Suprapubic skin (tissue), 4 donors: ENCODE data around the gene RFX3.

Experiments
- POLR2A ChIP-seq, 2 donors: fragments of 450-650 bp; IDR thresholded peaks; one replicate each; pipeline ENCODE4 v1.6.1; 2017; ENCODE audit warnings: antibody characterized with exemption in 2 of 2, mild to moderate bottlenecking in 2 of 2, moderate library complexity in 2 of 2
- POLR2AphosphoS5 ChIP-seq, 3 donors: sonication (generic); formaldehyde crosslinking; IDR thresholded peaks; one replicate each; pipeline ENCODE4 v1.6.1; 2017; ENCODE audit warnings: antibody characterized with exemption in 3 of 3
- TF ChIP-seq, protein P1 (sequence below), 2 donors: fragments of 200-600 bp in 1 of 2; fragments of 450-650 bp in 1 of 2; sonication (generic) in 1 of 2; IDR thresholded peaks; one replicate each; pipeline ENCODE4 v1.5.1; 2016 to 2019; ENCODE audit warnings: antibody characterized with exemption in 2 of 2, mild to moderate bottlenecking in 1 of 2, moderate library complexity in 1 of 2

DNA sequence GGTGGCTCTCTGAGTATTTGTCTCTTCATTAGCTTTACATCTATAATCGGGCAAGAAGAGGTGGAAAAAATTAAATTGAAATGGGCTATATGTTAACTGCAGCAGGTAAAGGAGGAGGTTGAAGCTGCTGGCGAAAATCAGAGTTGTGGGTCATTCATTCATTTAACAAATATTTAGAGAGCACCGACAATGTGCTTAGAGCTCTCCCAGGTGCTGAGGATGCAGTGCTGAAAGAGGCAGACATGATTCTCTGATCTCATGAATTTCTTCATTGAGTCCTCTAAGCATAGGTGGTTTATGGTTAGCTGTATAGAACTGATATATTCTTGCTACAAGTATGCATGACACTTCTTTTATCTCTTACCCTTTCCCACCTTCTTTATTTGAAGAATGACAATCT lies 243.4 kb downstream of the RFX3 start:
- TF ChIP-seq, protein P1, sequence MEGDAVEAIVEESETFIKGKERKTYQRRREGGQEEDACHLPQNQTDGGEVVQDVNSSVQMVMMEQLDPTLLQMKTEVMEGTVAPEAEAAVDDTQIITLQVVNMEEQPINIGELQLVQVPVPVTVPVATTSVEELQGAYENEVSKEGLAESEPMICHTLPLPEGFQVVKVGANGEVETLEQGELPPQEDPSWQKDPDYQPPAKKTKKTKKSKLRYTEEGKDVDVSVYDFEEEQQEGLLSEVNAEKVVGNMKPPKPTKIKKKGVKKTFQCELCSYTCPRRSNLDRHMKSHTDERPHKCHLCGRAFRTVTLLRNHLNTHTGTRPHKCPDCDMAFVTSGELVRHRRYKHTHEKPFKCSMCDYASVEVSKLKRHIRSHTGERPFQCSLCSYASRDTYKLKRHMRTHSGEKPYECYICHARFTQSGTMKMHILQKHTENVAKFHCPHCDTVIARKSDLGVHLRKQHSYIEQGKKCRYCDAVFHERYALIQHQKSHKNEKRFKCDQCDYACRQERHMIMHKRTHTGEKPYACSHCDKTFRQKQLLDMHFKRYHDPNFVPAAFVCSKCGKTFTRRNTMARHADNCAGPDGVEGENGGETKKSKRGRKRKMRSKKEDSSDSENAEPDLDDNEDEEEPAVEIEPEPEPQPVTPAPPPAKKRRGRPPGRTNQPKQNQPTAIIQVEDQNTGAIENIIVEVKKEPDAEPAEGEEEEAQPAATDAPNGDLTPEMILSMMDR (IDR thresholded peaks at IDR 0.05), result no peak
- no peak for TF ChIP-seq POLR2A (IDR thresholded peaks at IDR 0.05)
- no peak for TF ChIP-seq POLR2AphosphoS5 (IDR thresholded peaks at IDR 0.05)
